ENCODE results near the gene HSDL1. TPM values are rescaled to one million over a fixed set of nuclear protein-coding genes. Genes with fewer than 3 reads are reported as not detected.

HSDL1 gene
- total RNA-seq, 1 donor from 2014 or later: 68.2 TPM

GRCh38 chr16:84105948-84106740 lies 38.8 kb downstream of the HSDL1 start:
- H3K27ac Mint-ChIP-seq (ENCODE audit: unreplicated experiment): peak overlapping the region; percentile 95
- H3K9me3 Mint-ChIP-seq: no peaks in the 10 kb centered on the region
- H3K4me1 Mint-ChIP-seq: peaks cover 21% of the 10 kb centered on the region
- H3K36me3 Mint-ChIP-seq (ENCODE audit: low read depth): no peaks in the 10 kb centered on the region
- no peak for TF ChIP-seq CTCF (conservative IDR thresholded peaks at IDR 0.05)
- no peaks in the 10 kb centered on the region for H3K27me3 Mint-ChIP-seq (ENCODE audit: low read depth)
- no peak overlapping the region for H3K4me3 Mint-ChIP-seq
- DNase-seq (ENCODE audit: low read depth, low spot score): no peak

GRCh38 chr16:84105301-84105815 lies 39.6 kb downstream of the HSDL1 start:
- peak overlapping the region; percentile 35 for H3K27ac Mint-ChIP-seq (ENCODE audit: unreplicated experiment)
- no peaks in the 10 kb centered on the region for H3K27me3 Mint-ChIP-seq (ENCODE audit: low read depth)
- H3K4me1 Mint-ChIP-seq: peaks cover 14% of the 10 kb centered on the region
- no peak overlapping the region for H3K4me3 Mint-ChIP-seq
- no peak for TF ChIP-seq CTCF (conservative IDR thresholded peaks at IDR 0.05)
- no peaks in the 10 kb centered on the region for H3K36me3 Mint-ChIP-seq (ENCODE audit: low read depth)
- no peaks in the 10 kb centered on the region for H3K9me3 Mint-ChIP-seq
- DNase-seq (ENCODE audit: low read depth, low spot score): no peak

- Mint-ChIP-seq H3K4me1 (peaks cover 14% of the 10 kb centered on the region), H3K27ac (ENCODE audit: unreplicated experiment) (no peak overlapping the region), H3K36me3 (ENCODE audit: low read depth) (no peaks in the 10 kb centered on the region), H3K4me3 (no peak overlapping the region), H3K27me3 (ENCODE audit: low read depth) (no peaks in the 10 kb centered on the region), H3K9me3 (no peaks in the 10 kb centered on the region)
- no peak for TF ChIP-seq CTCF (conservative IDR thresholded peaks at IDR 0.05)
- DNase-seq (ENCODE audit: low read depth, low spot score): no peak
Observed at GRCh38 chr16:84104231-84104630, 40.7 kb downstream of the HSDL1 start.

GRCh38 chr16:84103678-84104077 lies 41.3 kb downstream of the HSDL1 start:
- H3K4me3 Mint-ChIP-seq: no peak overlapping the region
- no peak overlapping the region for H3K27ac Mint-ChIP-seq (ENCODE audit: unreplicated experiment)
- H3K27me3 Mint-ChIP-seq (ENCODE audit: low read depth): no peaks in the 10 kb centered on the region

GRCh38 chr16:84098939-84099338 lies 46.0 kb downstream of the HSDL1 start:
- Mint-ChIP-seq H3K27ac (ENCODE audit: unreplicated experiment) (no peak overlapping the region), H3K27me3 (ENCODE audit: low read depth) (no peaks in the 10 kb centered on the region), H3K4me1 (no peaks in the 10 kb centered on the region), H3K36me3 (ENCODE audit: low read depth) (no peaks in the 10 kb centered on the region), H3K9me3 (no peaks in the 10 kb centered on the region), H3K4me3 (no peak overlapping the region)
- no peak for DNase-seq (ENCODE audit: low read depth, low spot score)
- TF ChIP-seq CTCF (conservative IDR thresholded peaks at IDR 0.05): no peak

More at GRCh38 chr16:84103678-84104077, 41.3 kb downstream of the HSDL1 start:
- no peak for TF ChIP-seq CTCF (conservative IDR thresholded peaks at IDR 0.05)
- Mint-ChIP-seq H3K4me1 (peaks cover 14% of the 10 kb centered on the region), H3K9me3 (no peaks in the 10 kb centered on the region), H3K36me3 (ENCODE audit: low read depth) (no peaks in the 10 kb centered on the region)
- DNase-seq (ENCODE audit: low read depth, low spot score): no peak
